Transverse colon (tissue), 4 donors: Measurements from ENCODE around the gene PRR7. TPM values are rescaled to one million over a fixed set of nuclear protein-coding genes. Genes with fewer than 3 reads are reported as not detected.
A peak's percentile ranks its signal among the peaks of the same experiment; 100 is the strongest.

Experiments used
- DNase-seq: peaks from one replicate; pipeline ENCODE4 v3.0.0-alpha.2; 2019
- H3K27ac ChIP-seq, 4 donors: fragments of 200-600 bp; sonication (generic); 2 replicates each; pipeline ENCODE4 v1.5.1; 2016 to 2018; ENCODE audit warnings: inconsistent platforms in 4 of 4
- H3K27me3 ChIP-seq: fragments of 200-600 bp; sonication (generic); 2 replicates; pipeline ENCODE4 v1.5.1; 2017; ENCODE audit warnings: inconsistent platforms
- H3K36me3 ChIP-seq, 4 donors: fragments of 200-600 bp; sonication (generic); 2 replicates each; pipeline ENCODE4 v1.5.1; 2017 to 2019; ENCODE audit warnings: inconsistent platforms in 4 of 4
- H3K4me1 ChIP-seq, 4 donors: fragments of 200-600 bp; sonication (generic); 2 replicates each; pipeline ENCODE4 v1.5.1; 2017 to 2020; ENCODE audit warnings: inconsistent platforms in 4 of 4
- H3K4me3 ChIP-seq, 4 donors: fragments of 200-600 bp; sonication (generic); 1 replicate in 1 of 4; 2 replicates in 3 of 4; pipeline versions ENCODE4 v1.5.1 to v1.6.1; 2017 to 2019; ENCODE audit warnings: inconsistent platforms in 4 of 4
- H3K9me3 ChIP-seq, 2 donors: fragments of 200-600 bp; sonication (generic); 2 replicates each; pipeline ENCODE4 v1.5.1; 2017 to 2019; ENCODE audit warnings: inconsistent platforms in 2 of 2
- EP300 ChIP-seq: sonication (generic); formaldehyde crosslinking; IDR thresholded peaks from one replicate; pipeline ENCODE4 v1.6.1; 2017; ENCODE audit warnings: antibody characterized with exemption, low read depth
- POLR2A ChIP-seq: fragments of 450-650 bp; IDR thresholded peaks from one replicate; pipeline ENCODE4 v1.6.1; 2016; ENCODE audit warnings: antibody characterized with exemption, mild to moderate bottlenecking, moderate library complexity
- POLR2AphosphoS5 ChIP-seq, 3 donors: sonication (generic); formaldehyde crosslinking; IDR thresholded peaks; one replicate each; pipeline ENCODE4 v1.6.1; 2016; ENCODE audit warnings: antibody characterized with exemption in 3 of 3
- WGBS, 2 donors: methylation state at CpG; one replicate each; pipeline ENCODE4 v1.1.5; 2018; ENCODE audit warnings: low coverage in 1 of 2; 5-methylcytosine and 5-hydroxymethylcytosine counted together
- in situ Hi-C, 4 donors: fragments of 200-750 bp; cut with MboI; loops; one replicate each; pipeline versions ENCODE4 v1.15.0 to v1.15.1; 2017; ENCODE audit warnings: low sequenced_read_pairs in 3 of 4, low pct_ligation_motif_present in 1 of 4, low pct_unique_long_range_greater_than_20kb in 1 of 4
- intact Hi-C: fragments of 100-400 bp; cut with DNase I; formaldehyde crosslinking; loops from one replicate; pipeline ENCODE4 v1.15.1; 2023; ENCODE audit warnings: low total_unique reads
- total RNA-seq, 4 donors: library from RNA; depleted of rRNA; stranded (reverse); fragments of >200 nt; gene quantifications; one replicate each; pipeline ENCODE4 v1.1.0, GENCODE V29; 2016
- TF ChIP-seq, protein P1 (sequence below), 5 experiments: fragments of 200-600 bp in 3 of 5; fragments of 450-650 bp in 2 of 5; sonication (generic) in 3 of 5; IDR thresholded peaks; 1 replicate in 2 of 5; 2 replicates in 3 of 5; pipeline ENCODE4 v1.5.1; 2016 to 2017; ENCODE audit warnings: antibody characterized with exemption in 5 of 5, inconsistent platforms in 3 of 5, mild to moderate bottlenecking in 2 of 5, moderate library complexity in 1 of 5

Gene PRR7
- total RNA-seq, 4 donors from 2014 or later: 2.1 to 5.0 (median 2.5) TPM; not detected in 1

DNA sequence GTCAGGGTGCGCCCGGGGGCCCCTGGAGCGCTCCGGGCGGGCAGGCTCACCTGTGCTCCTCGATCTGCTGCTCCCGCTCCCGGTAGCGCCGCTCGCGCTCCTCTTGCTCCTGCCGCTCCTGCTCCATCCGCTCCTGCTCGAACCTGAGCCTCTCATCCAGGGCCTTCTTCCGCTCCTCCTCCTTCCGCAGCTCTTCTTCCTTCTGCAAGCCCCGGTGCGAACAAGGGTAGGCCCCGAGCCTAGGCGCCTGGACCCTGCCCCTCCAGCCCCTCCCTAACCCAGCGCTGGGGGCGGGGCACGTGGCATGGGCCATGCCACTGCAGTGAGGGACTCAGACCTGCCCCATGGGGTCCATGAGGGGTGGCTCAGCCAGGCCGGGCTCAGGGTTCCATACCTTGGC lies 20.2 kb downstream of the PRR7 start:
- TF ChIP-seq POLR2AphosphoS5 (IDR thresholded peaks at IDR 0.05) (no peak), POLR2A (no peak)
- TF ChIP-seq, protein P1, sequence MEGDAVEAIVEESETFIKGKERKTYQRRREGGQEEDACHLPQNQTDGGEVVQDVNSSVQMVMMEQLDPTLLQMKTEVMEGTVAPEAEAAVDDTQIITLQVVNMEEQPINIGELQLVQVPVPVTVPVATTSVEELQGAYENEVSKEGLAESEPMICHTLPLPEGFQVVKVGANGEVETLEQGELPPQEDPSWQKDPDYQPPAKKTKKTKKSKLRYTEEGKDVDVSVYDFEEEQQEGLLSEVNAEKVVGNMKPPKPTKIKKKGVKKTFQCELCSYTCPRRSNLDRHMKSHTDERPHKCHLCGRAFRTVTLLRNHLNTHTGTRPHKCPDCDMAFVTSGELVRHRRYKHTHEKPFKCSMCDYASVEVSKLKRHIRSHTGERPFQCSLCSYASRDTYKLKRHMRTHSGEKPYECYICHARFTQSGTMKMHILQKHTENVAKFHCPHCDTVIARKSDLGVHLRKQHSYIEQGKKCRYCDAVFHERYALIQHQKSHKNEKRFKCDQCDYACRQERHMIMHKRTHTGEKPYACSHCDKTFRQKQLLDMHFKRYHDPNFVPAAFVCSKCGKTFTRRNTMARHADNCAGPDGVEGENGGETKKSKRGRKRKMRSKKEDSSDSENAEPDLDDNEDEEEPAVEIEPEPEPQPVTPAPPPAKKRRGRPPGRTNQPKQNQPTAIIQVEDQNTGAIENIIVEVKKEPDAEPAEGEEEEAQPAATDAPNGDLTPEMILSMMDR (IDR thresholded peaks at IDR 0.05): no peak
- H3K4me1 ChIP-seq: peaks cover under 1 to 13% (median 6%) of the 10 kb centered on the region in 4 donors
- 89 to 100% methylated on average over 4 to 24 of the region's 25 CpGs for WGBS, 2 donors
- no peaks in the 10 kb centered on the region for H3K9me3 ChIP-seq
- DNase-seq: no peak
- in situ Hi-C loops (loop anchor here in 1 of 4 donors (25.0 kb wide), 1 partner anchor 155 kb away; the partner anchor contains the start of genes MXD3, PRELID1 and RAB24), intact Hi-C loops (no loop called here)
- peaks cover under 1% of the 10 kb centered on the region for H3K27me3 ChIP-seq
- H3K27ac ChIP-seq: no peak overlapping the region
- H3K36me3 ChIP-seq: no peaks in the 10 kb centered on the region
- H3K4me3 ChIP-seq: no peak overlapping the region

DNA sequence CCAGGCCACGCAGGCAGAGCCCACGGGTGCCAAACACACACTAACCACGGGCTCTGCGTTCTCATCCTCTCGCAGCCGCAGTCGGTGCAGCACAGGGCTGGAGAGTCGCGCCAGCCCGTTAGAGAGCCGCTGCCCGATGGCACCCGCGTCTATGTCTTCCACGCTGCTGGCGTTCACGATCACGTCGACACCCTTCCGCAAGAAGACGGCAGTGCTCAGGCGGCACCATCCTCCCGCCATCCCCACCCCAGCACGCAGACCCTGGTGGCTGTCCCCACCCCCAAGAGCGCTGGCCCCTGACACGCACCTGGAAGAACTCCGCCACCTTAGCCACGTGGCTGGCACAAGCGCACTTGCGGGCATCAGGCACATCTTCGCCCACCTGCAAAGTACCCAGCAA lies 20.8 kb downstream of the PRR7 start:
- in situ Hi-C loops: loop anchor here in 1 of 4 donors (25.0 kb wide), 1 partner anchor 155 kb away; the partner anchor contains the start of genes MXD3, PRELID1 and RAB24
- no peaks in the 10 kb centered on the region for H3K36me3 ChIP-seq
- TF ChIP-seq EP300 (no peak), POLR2AphosphoS5 (IDR thresholded peaks at IDR 0.05) (no peak), POLR2A (no peak)
- TF ChIP-seq, protein P1 (IDR thresholded peaks at IDR 0.05): no peak

DNA sequence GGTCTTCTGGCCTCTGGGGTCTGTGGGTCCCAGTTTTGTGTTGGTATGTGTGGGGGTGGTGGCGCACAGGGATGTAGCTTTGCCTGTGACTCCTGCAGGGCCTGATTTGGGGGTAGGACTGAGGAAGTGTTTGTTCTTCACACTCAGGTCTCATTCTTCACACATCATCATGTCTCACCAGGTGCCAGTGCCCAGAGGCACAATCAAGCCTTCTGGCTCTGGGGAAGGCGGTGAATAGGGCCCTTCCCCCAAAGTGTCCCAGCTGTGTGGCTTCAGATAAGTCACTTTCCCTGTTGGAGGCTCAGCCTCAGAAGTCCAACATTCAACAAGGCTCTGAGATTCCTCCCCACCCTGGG lies 21.7 kb downstream of the PRR7 start:
- intact Hi-C loops (no loop called here), in situ Hi-C loops (loop anchor here in 1 of 4 donors (25.0 kb wide), 1 partner anchor 156 kb away; the partner anchor contains the start of genes MXD3, PRELID1 and RAB24)
- TF ChIP-seq POLR2A (no peak), POLR2AphosphoS5 (IDR thresholded peaks at IDR 0.05) (no peak), EP300 (no peak)
- TF ChIP-seq, protein P1 (IDR thresholded peaks at IDR 0.05): no peak
- DNase-seq: no peak
- no peak overlapping the region for H3K4me3 ChIP-seq
- peak overlapping the region in 1 of 4 donors; percentile 21 for H3K27ac ChIP-seq
- 91% methylated on average over 2 of the region's 2 CpGs; no CpG with 5 or more reads in 1 of the 2 donors for WGBS, 2 donors
- no peaks in the 10 kb centered on the region for H3K36me3 ChIP-seq
- H3K9me3 ChIP-seq: no peaks in the 10 kb centered on the region
- H3K4me1 ChIP-seq: peaks cover 11 to 23% (median 16%) of the 10 kb centered on the region in 4 donors
- H3K27me3 ChIP-seq: peaks cover 10% of the 10 kb centered on the region

More for the DNA sequence above, 20.8 kb downstream of the PRR7 start:
- intact Hi-C loops: no loop called here
- H3K4me1 ChIP-seq: peaks cover 7 to 19% (median 11%) of the 10 kb centered on the region in 4 donors
- no peak for DNase-seq
- H3K27me3 ChIP-seq: peaks cover 6% of the 10 kb centered on the region
- no peak overlapping the region for H3K27ac ChIP-seq
- WGBS, 2 donors: 95% methylated on average over 31 of the region's 31 CpGs; no CpG with 5 or more reads in 1 of the 2 donors
- H3K4me3 ChIP-seq: no peak overlapping the region
- H3K9me3 ChIP-seq: no peaks in the 10 kb centered on the region

DNA sequence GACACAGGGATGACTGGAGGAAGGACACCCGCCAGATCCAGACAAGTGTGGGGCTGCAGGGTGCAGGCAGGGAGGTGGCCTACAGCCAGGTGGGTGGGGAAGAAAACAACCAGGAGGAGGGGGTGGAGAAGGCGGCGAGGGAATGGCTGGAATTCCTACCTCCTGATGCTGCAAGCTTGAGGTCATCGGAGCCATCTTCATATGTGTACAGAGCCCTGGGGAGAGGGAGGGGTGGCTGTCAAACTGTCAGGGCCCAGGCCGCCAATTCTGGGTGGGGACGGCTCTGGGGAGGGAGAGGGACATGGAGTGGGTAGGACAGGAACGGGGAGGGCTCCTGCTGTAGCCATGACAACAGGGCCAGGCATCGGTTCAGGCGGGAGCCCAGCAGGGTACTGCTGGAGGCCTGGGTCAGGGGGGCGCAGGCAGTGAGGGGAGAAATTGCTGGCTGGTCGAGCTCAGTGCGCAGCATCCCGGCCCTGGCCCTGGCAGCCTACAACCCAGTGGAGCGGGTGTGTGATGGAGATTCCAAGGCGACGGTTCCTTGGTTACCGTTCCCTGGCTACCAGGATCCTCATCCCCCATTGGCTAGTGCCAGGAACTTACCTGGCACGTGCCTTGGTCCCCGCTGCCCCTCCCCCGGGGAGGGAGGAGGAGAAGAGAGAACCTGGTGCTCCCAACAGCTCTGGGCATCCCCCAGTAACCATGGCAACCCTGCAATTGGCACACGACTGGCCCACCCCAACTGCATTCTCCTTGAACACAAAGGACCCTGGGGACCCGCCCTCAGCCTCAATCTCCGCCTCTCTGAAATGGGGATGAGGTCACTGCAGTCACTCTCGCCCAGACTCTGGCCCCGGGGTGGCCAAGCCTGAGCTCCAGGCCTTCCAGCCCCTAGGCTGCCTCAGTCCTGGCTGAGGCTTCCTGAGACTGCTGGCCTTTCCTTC lies 22.3 kb downstream of the PRR7 start:
- H3K27me3 ChIP-seq: peaks cover 11% of the 10 kb centered on the region
- H3K9me3 ChIP-seq: no peaks in the 10 kb centered on the region
- in situ Hi-C loops (loop anchor here in 1 of 4 donors (25.0 kb wide), 1 partner anchor 157 kb away; the partner anchor contains the start of genes MXD3, PRELID1 and RAB24), intact Hi-C loops (no loop called here)
- peaks cover 11 to 23% (median 16%) of the 10 kb centered on the region in 4 donors for H3K4me1 ChIP-seq
- no peak overlapping the region for H3K4me3 ChIP-seq
- TF ChIP-seq EP300: no peak
- TF ChIP-seq POLR2AphosphoS5 (IDR thresholded peaks at IDR 0.05): no peak
- TF ChIP-seq POLR2A: no peak
- TF ChIP-seq, protein P1 (IDR thresholded peaks at IDR 0.05): no peak
- H3K27ac ChIP-seq: peak overlapping the region in 1 of 4 donors; percentile 37
- 66% methylated on average over 24 of the region's 25 CpGs; no CpG with 5 or more reads in 1 of the 2 donors for WGBS, 2 donors
- H3K36me3 ChIP-seq: no peaks in the 10 kb centered on the region
- DNase-seq: no peak
